Endothelial cell (in vitro differentiated cells): Measurements from ENCODE around the gene KASH5. TPM values are rescaled to one million over a fixed set of nuclear protein-coding genes. Genes with fewer than 3 reads are reported as not detected.
A peak's percentile ranks its signal among the peaks of the same experiment; 100 is the strongest.

Experiments used
- DNase-seq: peaks from one replicate; pipeline ENCODE4 v3.0.0; 2021; ENCODE audit warnings: low spot score
- H3K27ac Mint-ChIP-seq: one replicate; pipeline ENCODE4 v1.8.0; 2021; ENCODE audit warnings: mixed read lengths, inconsistent platforms; ENCODE audit not compliant: unreplicated experiment
- H3K27me3 Mint-ChIP-seq: one replicate; pipeline ENCODE4 v1.8.0; 2021; ENCODE audit warnings: mild to moderate bottlenecking, moderate library complexity, mixed read lengths, inconsistent platforms; ENCODE audit not compliant: unreplicated experiment
- H3K36me3 Mint-ChIP-seq: one replicate; pipeline ENCODE4 v1.8.0; 2021; ENCODE audit warnings: mild to moderate bottlenecking, low read depth, mixed read lengths, inconsistent platforms; ENCODE audit not compliant: unreplicated experiment
- H3K4me1 Mint-ChIP-seq: one replicate; pipeline ENCODE4 v1.8.0; 2021; ENCODE audit warnings: mild to moderate bottlenecking, mixed read lengths, inconsistent platforms; ENCODE audit not compliant: unreplicated experiment
- H3K4me3 Mint-ChIP-seq: one replicate; pipeline ENCODE4 v1.8.0; 2021; ENCODE audit warnings: mild to moderate bottlenecking, mixed read lengths, inconsistent platforms; ENCODE audit not compliant: unreplicated experiment
- H3K9me3 Mint-ChIP-seq: one replicate; pipeline ENCODE4 v1.8.0; 2021; ENCODE audit warnings: mixed read lengths, inconsistent platforms; ENCODE audit not compliant: unreplicated experiment
- total RNA-seq: library from RNA; stranded (reverse); fragmentation: NEBNext Ultra II Directional; extraction: Animal tissue kit (Norgen Biotek cat#: 25700); gene quantifications from one replicate; pipeline ENCODE4 v1.2.1, GENCODE V29; 2021; ENCODE audit not compliant: unreplicated experiment
- TF ChIP-seq, protein P1 (sequence below): fragments of 200-600 bp; sonication (generic); IDR thresholded peaks from one replicate; pipeline ENCODE4 v1.5.0; 2021; ENCODE audit warnings: antibody characterized with exemption; ENCODE audit not compliant: unreplicated experiment

The KASH5 gene
- total RNA-seq, 1 donor from 2014 or later: 0.26 TPM

DNA sequence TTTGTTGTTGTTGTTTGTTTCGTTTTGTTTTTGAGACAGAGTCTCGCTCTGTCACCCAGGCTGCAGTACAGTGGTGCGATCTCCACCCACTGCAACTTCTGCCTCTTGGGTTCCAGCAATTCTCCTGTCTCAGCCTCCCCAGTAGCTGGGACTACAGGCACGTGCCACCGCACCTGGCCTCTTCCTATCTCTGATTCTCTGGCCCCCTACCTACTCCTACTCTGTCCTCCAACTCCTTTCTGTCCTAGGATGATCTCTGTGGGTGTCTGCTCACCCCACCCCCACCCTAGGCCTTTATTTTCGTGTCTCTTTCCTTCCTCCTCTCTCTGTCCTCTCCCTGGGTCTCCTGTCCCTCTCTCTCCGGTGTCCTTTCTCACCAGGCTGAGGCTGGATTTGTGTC lies 62.4 kb downstream of the KASH5 start:
- TF ChIP-seq, protein P1, sequence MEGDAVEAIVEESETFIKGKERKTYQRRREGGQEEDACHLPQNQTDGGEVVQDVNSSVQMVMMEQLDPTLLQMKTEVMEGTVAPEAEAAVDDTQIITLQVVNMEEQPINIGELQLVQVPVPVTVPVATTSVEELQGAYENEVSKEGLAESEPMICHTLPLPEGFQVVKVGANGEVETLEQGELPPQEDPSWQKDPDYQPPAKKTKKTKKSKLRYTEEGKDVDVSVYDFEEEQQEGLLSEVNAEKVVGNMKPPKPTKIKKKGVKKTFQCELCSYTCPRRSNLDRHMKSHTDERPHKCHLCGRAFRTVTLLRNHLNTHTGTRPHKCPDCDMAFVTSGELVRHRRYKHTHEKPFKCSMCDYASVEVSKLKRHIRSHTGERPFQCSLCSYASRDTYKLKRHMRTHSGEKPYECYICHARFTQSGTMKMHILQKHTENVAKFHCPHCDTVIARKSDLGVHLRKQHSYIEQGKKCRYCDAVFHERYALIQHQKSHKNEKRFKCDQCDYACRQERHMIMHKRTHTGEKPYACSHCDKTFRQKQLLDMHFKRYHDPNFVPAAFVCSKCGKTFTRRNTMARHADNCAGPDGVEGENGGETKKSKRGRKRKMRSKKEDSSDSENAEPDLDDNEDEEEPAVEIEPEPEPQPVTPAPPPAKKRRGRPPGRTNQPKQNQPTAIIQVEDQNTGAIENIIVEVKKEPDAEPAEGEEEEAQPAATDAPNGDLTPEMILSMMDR: no peak
- Mint-ChIP-seq H3K9me3 (no peaks in the 10 kb centered on the region), H3K27me3 (peaks cover 29% of the 10 kb centered on the region), H3K36me3 (peaks cover 35% of the 10 kb centered on the region), H3K4me3 (peak overlapping the region; percentile 88), H3K4me1 (peaks cover 31% of the 10 kb centered on the region), H3K27ac (peak overlapping the region; percentile 78)
- DNase-seq: no peak

DNA sequence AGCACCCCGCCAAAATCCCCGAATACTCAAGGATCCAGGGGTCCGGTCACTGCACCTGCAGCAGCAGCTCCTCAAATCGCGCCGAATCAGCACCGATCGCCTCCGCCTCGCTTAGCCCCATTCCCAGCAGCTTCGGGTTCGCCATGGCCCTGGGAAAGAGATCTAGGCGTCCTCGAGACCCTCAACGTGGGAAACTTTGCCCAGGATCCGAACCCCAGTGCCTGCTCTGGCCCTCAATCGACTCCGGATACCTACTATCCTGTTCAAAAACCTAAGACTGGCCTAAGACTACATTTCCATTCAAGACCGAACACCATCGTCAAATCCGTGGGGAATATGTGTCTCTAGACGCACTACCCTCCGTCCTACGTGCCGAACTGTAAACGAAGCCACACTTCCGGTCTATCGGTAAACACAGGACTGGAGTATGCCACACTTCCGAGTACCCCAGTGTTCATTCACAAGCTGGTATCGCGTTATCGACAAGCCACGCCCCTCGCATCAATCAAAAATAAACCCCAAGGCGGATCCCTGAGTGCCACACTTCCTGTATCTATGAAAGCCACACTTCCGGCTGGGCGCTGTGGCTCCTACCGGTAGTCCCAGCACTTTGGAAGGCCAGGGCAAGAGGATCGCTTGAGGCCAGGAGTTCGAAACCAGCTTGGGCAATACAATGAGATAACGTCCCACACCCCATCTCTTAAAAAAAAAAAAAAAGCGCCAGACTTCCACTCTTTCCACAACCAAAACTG lies 63.6 kb downstream of the KASH5 start, which contains the start of gene PIH1D1:
Gene PIH1D1 (minus strand): TSS at position 385 of the 752 bp plus-strand sequence. CDS start 240 bp downstream, at position 145.
- H3K36me3 Mint-ChIP-seq: peaks cover 29% of the 10 kb centered on the region
- TF ChIP-seq, protein P1: no peak

DNA sequence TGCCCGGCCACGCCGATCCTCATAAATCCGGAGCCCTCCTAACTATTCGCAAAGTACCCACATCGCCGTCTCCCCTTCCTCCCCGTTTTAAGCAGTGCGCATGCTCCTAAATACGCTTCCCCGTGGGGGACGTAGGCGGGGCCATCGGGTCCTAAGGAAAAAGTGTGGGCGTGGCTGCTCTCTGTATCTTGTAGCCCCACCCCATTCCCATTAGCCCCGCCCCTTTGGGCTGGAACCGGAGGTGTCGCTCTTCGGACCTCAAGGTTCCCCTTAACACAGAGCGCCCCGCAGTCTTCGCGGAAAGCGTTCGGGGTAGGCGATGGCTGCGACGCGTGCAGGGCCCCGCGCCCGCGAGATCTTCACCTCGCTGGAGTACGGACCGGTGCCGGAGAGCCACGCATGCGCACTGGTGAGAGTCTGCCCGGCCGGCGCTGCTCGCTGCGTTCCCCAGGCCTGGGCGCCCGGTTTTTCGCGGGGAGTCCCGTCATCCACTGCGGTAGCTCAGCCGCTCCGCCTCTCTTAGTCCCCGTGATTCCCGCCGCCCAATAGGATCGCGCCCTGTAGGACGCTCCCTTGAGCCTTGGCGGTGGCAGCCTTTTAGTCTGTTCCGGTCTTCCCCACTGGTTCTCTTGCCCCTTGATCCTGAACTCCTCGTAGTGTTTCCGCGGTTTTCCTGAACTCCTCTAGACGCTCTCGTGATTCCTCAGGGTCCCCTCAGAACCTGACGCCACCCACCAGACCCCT lies 65.1 kb downstream of the KASH5 start, which contains the start of gene ALDH16A1:
Gene ALDH16A1 (plus strand): TSS at position 213 of the 744 bp plus-strand sequence. CDS start 107 bp downstream, at position 320.
- no peaks in the 10 kb centered on the region for H3K9me3 Mint-ChIP-seq
- peak within 1 kb of the TSS; percentile 100 for H3K27ac Mint-ChIP-seq
- peaks cover 32% of the 10 kb centered on the region for H3K27me3 Mint-ChIP-seq
- TF ChIP-seq, protein P1: no peak
- peak within 1 kb of the TSS; percentile 99 for H3K4me3 Mint-ChIP-seq
- H3K4me1 Mint-ChIP-seq: peaks cover 31% of the 10 kb centered on the region
- peaks cover 28% of the 10 kb centered on the region for H3K36me3 Mint-ChIP-seq
- peak; percentile 98 for DNase-seq

More for the DNA sequence above, 63.6 kb downstream of the KASH5 start, which contains the start of gene PIH1D1:
- peak; percentile 84 for DNase-seq
- H3K27ac Mint-ChIP-seq: peak within 1 kb of the TSS; percentile 100
- no peaks in the 10 kb centered on the region for H3K9me3 Mint-ChIP-seq
- peak within 1 kb of the TSS; percentile 99 for H3K4me3 Mint-ChIP-seq
- H3K4me1 Mint-ChIP-seq: peaks cover 31% of the 10 kb centered on the region
- peaks cover 31% of the 10 kb centered on the region for H3K27me3 Mint-ChIP-seq

DNA sequence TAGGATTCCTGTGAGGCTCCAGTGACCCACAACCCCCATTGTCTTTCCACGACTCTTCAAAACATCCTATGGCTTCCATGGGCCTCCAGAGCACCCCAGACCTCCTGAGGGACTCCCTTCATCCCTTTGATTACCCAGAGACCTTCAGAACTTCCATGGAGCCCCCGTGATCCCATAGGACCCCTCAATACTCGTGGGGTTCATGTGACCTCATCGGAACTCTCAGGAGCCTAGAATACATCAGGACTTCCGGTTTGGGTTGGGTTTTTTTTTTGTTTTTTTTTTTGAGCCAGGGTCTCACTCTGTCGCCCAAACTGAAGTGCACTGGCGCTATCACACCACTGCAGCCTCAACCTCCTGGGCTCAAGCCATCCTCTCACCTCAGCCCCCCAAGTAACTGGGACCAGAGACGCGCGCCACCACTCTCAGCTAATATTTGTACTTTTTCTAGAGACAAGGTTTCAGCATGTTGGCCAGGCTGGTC lies 65.8 kb downstream of the KASH5 start:
- no peaks in the 10 kb centered on the region for H3K9me3 Mint-ChIP-seq
- H3K36me3 Mint-ChIP-seq: peaks cover 22% of the 10 kb centered on the region
- peak overlapping the region; percentile 100 for H3K27ac Mint-ChIP-seq
- H3K4me3 Mint-ChIP-seq: peak overlapping the region; percentile 99
- peaks cover 30% of the 10 kb centered on the region for H3K27me3 Mint-ChIP-seq
- TF ChIP-seq, protein P1: no peak
- H3K4me1 Mint-ChIP-seq: peaks cover 28% of the 10 kb centered on the region
- no peak for DNase-seq
